NCI-H2081 (cell line): Measurements from ENCODE around the gene HOXC9.
"Not testable (repeated sequence)": the region's sequence is repeated elsewhere in the genome, so short reads cannot be mapped to it uniquely, and the experiment has no call there.

Source experiments
- DNase-seq, 2 experiments: peaks; one replicate each; lab custom pipeline; 2025; lab: John Stamatoyannopoulos, UW

The HOXC9 gene

DNA sequence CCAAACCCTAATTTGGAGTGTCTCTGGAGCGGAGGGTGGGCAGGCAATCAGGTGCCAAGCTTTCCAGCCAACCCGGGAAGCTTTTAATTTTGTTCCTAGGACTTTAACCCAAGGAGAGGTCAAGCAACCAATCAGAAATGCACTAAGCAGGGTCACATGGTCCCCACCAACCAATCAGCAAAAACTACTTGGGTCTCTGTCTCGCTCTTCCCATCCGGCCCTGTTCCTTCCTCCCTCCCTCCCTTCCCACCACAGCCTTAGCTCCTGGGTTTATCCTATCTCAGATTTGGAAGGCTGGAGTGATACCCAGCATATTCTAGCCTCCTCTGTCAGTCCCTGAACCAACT is 40.2 kb downstream of the HOXC9 start:
- DNase-seq = no peak

DNA sequence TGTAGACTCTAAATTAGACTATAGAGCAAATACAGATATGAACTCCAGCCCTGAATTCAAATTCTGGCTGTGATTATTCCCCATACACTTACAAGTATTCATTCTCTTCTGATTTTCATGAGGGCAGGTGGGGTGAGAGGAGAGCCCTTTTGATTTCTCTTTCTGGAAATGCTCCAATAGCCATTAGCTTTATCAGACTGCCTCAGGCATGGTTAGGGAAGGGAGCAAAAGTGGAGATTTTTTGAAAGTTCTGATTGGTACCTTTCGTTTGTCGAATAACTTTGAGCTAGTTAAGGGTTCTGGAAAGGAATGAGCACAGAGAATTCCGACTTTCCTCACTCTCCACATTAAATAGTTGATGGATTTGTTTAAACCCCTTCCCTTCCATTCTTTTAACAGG is 40.7 kb downstream of the HOXC9 start:
- no peak for DNase-seq

DNA sequence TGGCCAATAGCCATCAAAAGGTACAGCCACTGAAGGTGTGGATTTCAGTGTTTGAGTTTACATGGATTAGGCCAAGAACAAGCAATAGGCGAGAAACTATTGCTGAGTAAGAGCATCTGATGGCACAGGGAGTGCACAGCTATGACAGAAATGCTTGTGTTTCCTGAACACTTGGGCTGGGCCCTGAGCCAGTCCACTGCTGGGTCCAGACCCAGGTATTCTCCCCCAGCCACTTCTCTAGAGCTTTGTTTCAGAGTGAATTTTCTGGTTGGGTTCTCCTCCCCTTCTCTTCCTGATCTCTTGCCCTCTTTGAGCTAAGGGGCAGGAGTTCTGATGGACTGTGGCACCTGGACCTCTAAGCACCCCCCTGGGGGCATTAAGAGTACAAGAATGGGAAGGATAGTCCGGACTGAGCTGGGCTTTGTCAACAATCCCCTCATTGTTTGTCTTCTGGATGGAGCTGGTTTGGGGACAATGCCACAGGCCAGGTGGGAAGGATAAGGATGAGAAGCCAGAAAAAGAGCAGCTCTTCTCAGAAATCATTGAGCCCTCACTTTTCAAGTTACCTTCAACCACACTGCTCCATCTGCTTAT is 41.2 kb downstream of the HOXC9 start:
- DNase-seq = no peak

DNA sequence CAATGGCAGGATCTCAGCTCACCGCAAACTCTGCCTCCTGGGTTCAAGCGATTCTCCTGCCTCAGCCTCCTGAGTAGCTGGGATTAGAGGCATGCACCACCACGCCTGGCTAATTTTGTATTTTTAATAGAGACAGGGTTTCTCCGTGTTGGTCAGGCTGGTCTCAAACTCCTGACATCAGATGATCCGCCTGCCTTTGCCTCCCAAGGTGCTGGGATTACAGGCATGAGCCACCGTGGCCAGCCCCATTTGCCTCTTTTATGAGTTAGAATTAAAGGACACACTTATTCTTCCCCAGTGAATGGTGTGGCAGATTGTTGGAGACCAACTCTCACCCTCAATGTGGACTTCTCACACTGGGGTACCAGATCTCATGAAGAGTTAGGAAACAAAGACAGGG is 42.1 kb downstream of the HOXC9 start:
- DNase-seq = not testable (repeated sequence)

DNA sequence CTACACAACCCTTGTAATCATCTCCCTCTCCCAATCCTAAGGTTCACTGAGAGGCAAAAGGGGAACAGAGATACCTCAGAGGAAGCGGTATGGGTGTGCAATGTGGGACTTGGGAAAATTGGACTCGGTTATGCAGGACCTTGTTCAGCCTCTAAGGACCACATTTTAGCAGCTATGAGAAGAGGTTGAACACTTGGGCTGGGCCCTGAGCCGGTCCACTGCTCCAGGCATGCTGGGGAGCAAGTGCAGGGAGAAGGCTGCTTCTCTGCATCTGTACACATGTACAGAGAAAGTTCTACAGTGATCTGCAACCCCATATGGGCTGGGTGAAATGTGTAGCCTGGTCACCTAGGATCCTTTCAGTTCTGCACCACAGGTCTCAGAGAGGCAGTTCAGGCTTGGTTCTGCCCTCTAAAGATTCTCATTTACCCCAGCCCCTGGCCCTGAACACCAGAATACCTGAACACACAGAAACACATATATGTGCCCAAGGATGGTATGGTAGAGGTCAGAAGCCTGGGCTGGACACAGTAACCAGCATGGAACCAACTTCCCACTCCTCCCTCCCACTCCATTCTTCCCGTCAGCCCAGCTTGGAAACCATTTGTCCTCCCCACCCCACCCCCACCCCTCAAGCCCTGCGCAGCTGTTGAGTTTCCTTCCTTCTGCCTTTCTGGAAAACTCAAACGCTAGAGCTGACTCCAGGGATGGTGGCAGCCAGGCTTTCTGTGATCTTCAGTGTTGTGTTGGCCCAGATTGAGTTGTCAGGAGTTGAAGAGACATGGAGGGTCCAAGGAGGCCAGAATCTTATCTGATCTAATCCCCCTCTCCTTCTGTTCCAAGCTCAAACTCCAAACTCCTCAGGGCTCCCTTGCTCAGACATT is 43.3 kb downstream of the HOXC9 start:
- DNase-seq = no peak

DNA sequence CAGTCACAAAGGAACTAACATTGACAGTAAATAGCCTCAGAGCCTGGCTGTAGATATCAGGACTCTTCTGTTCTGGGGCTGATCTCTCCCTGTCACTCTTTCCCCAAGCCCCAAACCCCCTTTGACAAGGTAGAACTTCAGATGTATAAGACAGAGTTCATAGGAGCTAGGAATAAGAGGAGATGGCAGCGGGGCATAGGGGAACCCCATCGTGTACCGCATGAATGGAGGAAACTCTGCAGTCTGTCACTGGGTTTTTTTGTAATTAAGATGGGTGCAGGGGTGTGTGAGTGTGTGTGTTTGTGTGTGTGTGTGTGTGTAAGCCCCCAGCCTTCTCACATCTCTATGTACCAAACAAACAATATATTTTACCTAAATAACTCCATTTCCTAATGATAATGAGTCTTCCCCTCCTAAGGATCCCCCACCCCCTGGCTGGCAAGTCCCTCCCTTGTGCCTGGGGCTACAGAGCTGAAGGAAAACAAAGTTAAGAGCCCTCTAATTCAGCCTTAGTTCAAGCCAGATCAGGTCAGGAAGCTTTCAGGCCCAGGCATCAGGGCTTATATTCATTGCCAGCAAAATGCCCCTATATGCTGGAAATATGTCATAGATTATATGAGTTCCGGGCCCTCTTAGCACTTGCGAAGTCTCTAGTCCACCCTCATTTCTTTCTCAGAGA is 44.6 kb downstream of the HOXC9 start:
- no peak for DNase-seq

DNA sequence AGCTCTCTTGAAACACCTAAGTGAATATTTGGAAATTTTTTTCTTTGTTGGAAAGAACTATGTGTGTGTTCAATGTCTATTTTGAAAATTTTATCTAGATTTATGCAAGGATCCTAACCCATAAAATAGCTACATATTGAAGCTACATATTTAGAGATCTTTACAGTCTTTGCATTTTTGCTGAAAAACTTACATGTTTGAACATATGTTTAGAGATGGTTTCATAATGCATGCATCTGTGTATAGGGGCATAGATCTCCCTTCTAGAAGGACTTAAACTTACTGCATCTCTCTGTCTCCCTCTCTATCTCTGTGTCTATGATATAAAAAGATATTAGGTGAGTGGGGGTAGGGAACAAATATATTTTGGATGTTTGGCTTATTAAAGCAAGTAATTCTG is 45.4 kb downstream of the HOXC9 start:
- no peak for DNase-seq

DNA sequence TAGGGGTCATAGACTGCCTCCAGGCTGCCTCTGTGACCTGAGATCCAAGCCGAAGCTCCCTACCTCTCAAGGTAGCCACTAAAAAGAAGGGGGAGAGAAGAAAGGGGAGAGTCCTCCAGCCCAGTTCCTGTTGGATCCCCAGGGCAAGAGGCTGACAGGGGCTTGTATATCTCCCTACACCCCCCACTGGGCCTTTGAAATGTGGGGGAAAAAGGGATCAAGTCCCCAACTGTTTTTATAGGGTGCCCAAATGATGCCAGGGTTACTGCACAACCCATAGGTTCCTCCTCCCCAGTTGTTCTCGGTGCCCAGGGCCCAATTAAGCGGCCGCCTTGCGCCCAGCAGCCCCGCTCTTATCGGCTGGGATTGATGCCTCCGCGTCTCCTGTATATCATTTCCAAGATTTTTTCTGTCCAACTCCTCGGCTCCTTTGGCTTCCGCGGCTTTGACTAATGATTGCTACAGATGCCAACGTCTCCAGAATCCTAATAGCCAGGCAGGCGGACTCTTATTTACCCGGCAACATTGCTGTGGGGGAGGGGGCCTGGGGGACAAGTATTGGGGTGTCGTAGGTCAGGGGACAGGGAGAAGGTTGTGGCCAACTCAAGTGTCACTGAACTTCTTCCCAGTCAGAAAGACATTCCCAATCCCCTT is 46.0 kb downstream of the HOXC9 start:
- DNase-seq = no peak

DNA sequence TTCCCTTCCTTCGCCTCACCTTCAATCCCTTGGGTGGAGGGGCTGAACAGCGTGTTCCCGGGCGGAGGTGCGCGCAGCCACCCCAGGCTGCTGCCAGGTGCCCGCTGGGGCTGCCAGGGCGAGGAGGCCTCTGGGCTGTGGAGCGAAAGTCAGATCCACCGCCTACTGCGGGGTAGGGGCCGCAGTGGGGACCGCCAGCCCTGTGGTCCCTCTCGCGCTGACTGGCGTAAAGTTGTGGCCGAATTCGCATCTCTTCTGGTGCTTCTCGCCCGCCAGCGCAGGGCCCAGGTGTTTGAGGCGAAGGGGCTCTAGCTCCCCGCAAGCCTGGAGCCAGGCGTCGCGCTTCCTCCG is 46.8 kb downstream of the HOXC9 start:
- no peak for DNase-seq

DNA sequence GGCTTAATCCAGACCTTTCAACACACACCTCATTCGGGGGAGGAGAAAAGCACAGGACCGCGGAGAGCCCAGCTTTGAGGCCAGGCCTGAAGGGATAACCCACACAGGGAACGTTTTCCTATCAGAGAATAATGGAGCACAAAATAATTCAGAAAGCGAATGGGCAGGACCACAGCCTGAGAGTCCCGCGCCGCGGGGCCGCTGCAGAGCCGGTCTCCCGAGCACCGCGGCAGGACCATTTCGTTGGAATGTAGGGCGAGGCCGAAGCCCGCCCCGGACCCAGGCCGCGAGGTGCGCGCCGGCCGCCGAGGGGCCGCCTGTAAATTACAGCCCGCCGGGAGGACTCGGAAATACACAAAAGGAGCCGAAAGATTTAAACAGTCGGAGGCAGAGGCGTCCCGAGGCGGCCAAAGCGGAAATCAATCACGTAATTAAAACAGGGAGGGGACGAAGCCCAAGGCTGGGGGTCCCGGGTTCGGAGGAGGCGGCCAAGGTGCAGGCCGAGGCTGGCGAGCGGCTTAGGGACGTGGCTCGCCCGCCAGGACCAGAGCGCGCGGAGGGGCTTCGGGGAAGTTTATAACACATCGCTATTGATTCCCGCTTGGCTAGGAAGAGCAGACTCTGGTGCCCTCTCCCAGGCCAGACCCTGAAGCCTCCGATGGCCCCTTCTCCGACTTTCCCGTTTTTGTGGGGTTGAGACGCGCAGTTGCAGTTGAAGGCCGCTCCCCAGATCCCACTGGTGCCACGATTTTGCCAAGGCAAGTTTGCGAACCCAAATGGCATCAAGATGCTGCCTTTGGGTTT is 47.4 kb downstream of the HOXC9 start:
- DNase-seq = no peak

DNA sequence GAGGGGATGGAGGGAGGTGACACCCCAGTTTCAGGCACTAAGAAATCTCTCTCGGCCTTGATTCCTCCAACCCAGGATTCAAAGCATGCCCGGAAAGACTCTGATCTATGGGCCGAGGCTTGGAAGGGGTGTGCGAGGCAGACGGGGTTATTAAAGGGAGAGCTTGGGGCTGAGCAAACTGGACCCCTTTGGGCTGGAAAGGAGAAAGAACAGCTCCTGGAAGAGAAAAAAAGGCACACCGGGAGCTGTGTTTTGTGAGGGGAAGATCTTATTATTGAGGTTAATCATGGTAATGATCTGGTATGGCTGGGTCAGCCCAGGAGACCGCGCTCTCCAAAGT is 48.0 kb downstream of the HOXC9 start:
- no peak for DNase-seq

DNA sequence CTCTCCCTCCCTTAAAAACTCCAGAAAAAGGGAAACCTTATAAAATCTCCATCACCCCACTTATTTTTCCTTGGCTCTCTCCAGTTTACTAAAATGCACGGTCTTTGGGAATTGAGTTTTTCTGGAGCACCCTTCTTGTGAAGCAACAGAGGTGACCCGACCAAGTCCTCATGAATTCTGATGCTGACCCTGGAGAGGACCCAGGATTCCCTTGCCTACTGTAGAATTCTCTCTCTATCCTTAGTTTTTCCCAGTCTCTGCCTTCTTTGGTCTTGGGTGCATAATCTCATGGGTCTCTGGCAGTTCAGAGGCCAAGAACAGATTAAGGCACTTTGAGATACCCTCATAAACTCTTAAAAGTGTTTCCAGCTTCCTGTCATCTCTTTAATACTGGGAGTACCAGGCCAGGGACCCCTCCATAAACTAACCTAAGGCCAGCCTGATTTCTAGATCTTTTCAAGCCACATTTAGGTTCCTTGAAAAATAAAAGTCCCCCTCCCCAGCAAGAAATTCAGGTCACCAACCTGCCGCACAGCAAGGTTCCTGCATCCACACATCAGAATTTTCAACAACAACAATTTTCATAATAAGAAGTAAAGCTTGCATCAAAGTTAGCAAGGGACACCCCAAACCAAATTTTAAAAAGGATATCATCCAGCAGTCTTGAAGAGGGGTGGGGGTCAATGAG is 48.6 kb downstream of the HOXC9 start:
- no peak for DNase-seq

DNA sequence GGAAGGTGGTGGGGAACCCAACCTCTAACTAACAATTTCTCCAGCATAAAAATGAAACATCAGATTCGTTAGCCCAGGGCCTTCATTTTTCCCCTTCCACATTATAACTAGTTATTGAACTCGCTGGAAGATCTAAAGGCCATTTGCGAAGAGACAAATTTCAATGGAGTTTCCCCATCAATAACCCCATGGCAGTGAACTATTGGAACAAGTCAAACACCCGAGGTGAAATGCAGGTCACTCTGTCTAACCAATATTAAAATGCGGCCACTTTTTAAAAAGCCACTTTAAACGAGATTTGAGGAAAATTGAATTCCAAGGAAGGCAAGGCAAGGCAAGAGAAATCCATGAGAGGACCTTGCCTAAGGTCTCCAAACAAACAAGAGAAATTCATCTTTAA is 49.1 kb downstream of the HOXC9 start:
- DNase-seq = no peak

DNA sequence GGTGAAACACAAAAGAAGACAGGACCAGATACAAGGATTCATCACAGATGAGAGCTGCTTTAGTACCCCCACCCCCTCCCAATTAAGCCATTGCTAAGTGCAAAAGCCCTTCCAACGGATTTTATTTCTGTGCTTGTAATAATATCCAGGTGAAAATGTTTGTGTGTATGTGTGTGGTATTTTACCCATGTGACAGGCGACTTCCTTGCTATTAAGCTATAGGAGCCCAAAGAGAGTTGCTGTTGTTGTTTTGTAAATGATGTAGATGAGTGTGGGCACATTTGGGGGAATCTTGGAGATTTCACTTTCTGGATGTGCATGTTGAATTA is 50.5 kb downstream of the HOXC9 start:
- DNase-seq = no peak

DNA sequence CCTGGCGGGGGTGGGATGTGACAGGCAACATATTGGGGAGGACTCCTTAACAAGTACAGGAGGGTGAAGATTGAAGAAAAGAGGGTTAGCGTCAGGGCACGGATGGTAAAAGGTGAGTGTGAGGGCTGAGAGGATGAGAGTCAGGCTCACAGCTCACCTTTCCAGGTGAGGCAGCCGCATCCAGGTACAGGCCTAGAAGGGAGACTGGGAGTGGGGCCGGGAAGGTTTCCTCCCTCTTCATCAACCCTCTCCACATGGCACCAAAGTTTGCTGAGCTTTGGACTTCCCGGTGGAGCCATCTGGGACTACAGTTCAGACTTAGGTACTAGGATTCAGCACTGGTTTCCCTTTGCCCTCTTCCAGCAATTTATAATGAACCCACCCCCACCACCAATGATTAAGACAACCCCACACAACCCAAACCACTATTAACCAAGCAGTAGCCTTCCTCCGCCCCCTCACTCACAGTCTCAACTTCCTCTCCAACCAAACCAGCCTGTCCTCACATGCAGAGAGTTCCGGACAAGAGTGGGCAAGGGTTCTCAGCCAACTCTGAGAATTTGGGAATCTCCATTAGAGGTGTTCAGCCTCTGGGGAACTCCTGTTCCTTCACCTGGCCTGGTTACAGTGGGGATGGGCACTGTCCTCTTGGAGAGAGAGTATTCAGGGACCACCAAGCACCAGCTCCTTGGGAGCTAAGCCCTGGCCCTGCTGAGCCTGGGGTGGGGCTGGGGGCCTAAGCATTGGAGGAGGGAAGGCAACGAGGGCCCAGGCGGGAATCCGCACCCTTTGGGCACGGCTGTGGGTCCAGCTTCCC is 51.3 kb downstream of the HOXC9 start:
- no peak for DNase-seq

DNA sequence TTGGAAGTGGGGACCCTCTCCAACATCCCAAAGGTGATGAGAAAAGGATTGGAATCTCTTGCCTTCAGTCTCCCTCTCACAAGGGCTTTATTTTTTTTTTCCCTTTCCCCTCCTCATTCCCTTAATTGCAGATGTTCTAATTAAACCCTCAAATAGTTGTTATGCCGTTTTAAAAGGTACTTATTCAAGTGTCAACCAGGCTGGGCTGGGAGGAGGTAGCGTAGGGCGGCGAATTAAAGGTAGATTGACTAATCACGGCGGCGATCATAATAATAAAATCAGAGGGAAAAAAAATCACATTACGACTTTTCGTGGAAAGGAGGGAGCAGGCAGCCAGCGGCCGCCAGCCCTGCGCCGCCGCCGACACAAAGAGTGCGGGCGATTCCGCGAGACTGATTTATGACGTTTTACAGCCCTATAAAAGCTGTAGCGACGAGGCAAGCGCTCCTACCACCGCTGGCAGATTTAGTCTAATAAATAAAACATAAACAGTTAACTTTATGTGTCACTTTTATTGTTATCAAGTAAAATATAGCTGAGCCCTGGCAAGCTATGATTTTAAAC is 52.0 kb downstream of the HOXC9 start:
- peak in 1 of 2 experiments; percentile 13 for DNase-seq

DNA sequence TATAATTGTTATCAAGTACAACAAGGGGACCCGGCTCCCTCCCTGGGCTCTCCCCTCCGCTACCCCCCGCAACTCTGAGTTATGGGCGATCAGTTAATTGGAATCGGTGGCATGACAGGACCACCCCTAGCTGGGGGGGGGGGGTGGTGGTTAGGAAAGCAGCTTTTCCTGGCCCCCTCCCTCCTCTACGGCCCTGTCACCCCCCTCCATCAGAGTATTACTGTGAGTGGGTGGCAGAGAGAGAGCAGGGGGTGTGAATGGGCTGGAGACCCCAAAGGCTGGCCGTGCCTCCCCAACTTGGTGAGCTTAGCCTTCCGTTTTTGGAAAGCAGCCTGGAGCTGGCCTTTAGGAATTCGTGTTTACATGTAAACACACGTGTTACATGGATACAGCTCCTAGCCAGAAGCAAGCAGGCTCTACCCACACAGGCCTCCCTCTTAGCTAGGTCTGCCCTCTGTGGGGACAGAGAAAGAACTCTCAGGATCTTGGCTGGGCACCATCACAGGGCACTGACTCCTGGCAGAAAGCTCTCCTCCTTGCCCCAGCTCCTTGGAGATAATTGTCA is 52.6 kb downstream of the HOXC9 start:
- no peak for DNase-seq
